Kidney (tissue), 14 donors: ENCODE measurements around the gene RFC3. TPM values are rescaled to one million over a fixed set of nuclear protein-coding genes. Genes with fewer than 3 reads are reported as not detected.

ENCODE experiments used
- DNase-seq, 5 donors: peaks; one replicate each; pipeline ENCODE4 v3.0.0-alpha.2; 2013 to 2020
- FAIRE-seq: peaks from 2 replicates; lab custom pipeline; 2012; peaks lifted over from hg19 to GRCh38; lab: Jason Lieb, UNC
- H3K27ac ChIP-seq, 2 donors: one replicate each; pipeline ENCODE4 v1.7.0; 2013; ENCODE audit warnings: low read depth in 2 of 2, low read length in 2 of 2, inconsistent platforms in 1 of 2
- H3K27me3 ChIP-seq: one replicate; pipeline ENCODE4 v1.7.1; 2013; ENCODE audit warnings: low read length, inconsistent platforms; ENCODE audit not compliant: control insufficient read depth, insufficient read depth
- H3K36me3 ChIP-seq, 3 donors: one replicate each; pipeline versions ENCODE4 v1.7.0 to v1.7.1; 2013; ENCODE audit warnings: low read length in 3 of 3, control low read depth in 1 of 3, inconsistent platforms in 1 of 3; ENCODE audit not compliant: insufficient read depth in 3 of 3, control insufficient read depth in 2 of 3
- H3K4me1 ChIP-seq, 3 donors: one replicate each; pipeline versions ENCODE4 v1.7.0 to v1.7.1; 2013; ENCODE audit warnings: low read length in 3 of 3, inconsistent platforms in 1 of 3, low read depth in 1 of 3; ENCODE audit not compliant: control insufficient read depth in 2 of 3, insufficient read depth in 2 of 3
- H3K4me3 ChIP-seq, 3 donors: one replicate each; pipeline versions ENCODE4 v1.7.0 to v1.8.1; 2013; ENCODE audit warnings: low read length in 3 of 3, control low read depth in 1 of 3, inconsistent platforms in 1 of 3
- H3K9ac ChIP-seq, 3 donors: one replicate each; pipeline versions ENCODE4 v1.7.0 to v1.7.1; 2013; ENCODE audit warnings: low read length in 3 of 3, control low read depth in 1 of 3, inconsistent platforms in 1 of 3
- H3K9me3 ChIP-seq, 3 donors: one replicate each; pipeline versions ENCODE4 v1.7.0 to v1.7.1; 2013; ENCODE audit warnings: low read length in 3 of 3, control low read depth in 1 of 3, inconsistent platforms in 1 of 3; ENCODE audit not compliant: control insufficient read depth in 2 of 3, insufficient read depth in 1 of 3
- intact Hi-C: fragments of 100-400 bp; cut with DNase I; formaldehyde crosslinking; loops from one replicate; pipeline ENCODE4 v1.11.1; 2022
- polyA plus RNA-seq: library from polyadenylated mRNA; stranded (reverse); fragments of 350-450 nt; fragmentation: Illumina TruSeq; extraction: RNeasy Lipid Tissue Mini Kit (QIAGEN cat#74804); gene quantifications from one replicate; pipeline ENCODE4 v1.2.3, GENCODE V29; 2014; ENCODE audit warnings: low read depth, low replicate concordance; ENCODE audit not compliant: insufficient read depth
- total RNA-seq: library from RNA; stranded (reverse); fragmentation: NEBNext Ultra II Directional; extraction: Animal tissue kit (Norgen Biotek cat#: 25700); gene quantifications from one replicate; pipeline ENCODE4 v1.2.1, GENCODE V29; 2021
- TF ChIP-seq, protein P1 (sequence below): IDR thresholded peaks from 3 replicates; pipeline ENCODE4 v1.5.1; 2012; ENCODE audit warnings: mild to moderate bottlenecking, moderate library complexity, borderline replicate concordance; ENCODE audit not compliant: insufficient read depth; ENCODE audit errors: extremely low read depth
- donor health status: control.
- donor health status: control.
- donor health status: control.
- donor health status: control.
- donor health status: control.
- donor health status: DM: yes; HTN: yes; CAD: no.
- donor health status: Normal renal cell carcinoma (clear cell type).

Gene RFC3
- total and polyA plus RNA-seq, 2 donors from 2014 or later: 2.7 to 8.2 TPM

DNA sequence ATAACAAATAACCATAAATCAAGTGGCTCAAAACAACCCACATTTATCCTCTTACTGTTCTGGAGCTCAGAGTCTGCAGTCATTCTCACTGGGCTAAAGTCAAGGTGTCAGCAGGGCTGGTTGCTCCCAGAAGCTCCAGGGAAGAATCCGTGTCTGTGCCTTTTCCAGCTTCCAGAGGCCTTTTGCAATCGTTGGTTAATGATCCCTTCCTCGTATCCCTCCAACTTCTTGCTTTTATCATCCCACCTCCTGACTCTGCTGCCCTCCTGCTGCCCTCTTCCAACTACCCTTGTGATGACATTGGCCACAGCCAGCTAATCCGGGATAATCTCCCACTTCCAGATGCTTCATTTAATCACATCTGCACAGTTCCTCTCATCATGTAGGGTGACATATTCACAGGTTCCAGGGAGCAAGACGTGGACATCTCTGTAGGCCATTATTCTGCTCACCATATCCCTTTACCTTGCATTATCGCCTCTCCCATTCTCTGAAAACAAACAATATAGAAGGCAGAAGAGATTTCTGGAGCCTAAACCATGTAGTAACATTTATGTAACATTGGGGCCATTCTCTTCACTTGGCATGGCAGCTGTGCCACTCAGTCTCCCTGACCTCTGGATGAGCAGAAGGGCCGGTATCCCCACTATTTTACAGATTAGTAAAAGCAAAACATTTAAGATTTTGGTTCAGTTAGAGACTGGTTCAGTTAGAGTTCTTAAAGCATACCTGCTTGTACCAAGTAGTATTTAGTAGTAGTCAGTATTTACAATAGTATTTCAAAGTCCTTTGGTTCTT is 53.5 kb downstream of the RFC3 start:
- Histone ChIP-seq H3K4me1 (no peaks in the 10 kb centered on the region), H3K4me3 (no peak overlapping the region), H3K27me3 (no peaks in the 10 kb centered on the region), H3K9ac (no peak overlapping the region), H3K36me3 (no peaks in the 10 kb centered on the region), H3K27ac (no peak overlapping the region), H3K9me3 (no peaks in the 10 kb centered on the region)
- FAIRE-seq (no peak), DNase-seq (no peak)
- TF ChIP-seq, protein P1, sequence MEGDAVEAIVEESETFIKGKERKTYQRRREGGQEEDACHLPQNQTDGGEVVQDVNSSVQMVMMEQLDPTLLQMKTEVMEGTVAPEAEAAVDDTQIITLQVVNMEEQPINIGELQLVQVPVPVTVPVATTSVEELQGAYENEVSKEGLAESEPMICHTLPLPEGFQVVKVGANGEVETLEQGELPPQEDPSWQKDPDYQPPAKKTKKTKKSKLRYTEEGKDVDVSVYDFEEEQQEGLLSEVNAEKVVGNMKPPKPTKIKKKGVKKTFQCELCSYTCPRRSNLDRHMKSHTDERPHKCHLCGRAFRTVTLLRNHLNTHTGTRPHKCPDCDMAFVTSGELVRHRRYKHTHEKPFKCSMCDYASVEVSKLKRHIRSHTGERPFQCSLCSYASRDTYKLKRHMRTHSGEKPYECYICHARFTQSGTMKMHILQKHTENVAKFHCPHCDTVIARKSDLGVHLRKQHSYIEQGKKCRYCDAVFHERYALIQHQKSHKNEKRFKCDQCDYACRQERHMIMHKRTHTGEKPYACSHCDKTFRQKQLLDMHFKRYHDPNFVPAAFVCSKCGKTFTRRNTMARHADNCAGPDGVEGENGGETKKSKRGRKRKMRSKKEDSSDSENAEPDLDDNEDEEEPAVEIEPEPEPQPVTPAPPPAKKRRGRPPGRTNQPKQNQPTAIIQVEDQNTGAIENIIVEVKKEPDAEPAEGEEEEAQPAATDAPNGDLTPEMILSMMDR: no peak
- intact Hi-C loops: no loop called here

DNA sequence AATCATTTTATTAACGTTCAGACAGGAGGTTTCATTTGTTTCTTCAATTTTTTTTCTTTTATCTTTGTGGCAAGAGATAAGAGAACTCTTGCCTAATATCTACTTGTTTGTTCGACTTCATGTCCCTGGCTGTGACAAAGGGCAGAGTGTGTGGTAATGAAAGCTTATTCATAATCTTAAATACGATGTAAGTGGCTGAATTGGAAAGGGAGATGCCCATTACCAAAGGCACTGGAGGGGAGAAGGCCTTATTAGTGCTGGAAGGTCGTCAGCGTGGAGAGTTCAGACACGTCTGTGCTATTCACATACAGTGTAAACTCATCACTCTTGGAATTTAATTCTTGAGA is 54.0 kb downstream of the RFC3 start:
- TF ChIP-seq, protein P1: no peak
- H3K36me3 ChIP-seq: no peaks in the 10 kb centered on the region
- H3K4me3 ChIP-seq: no peak overlapping the region
- DNase-seq (no peak), FAIRE-seq (no peak)
- intact Hi-C loops: no loop called here
- no peaks in the 10 kb centered on the region for H3K9me3 ChIP-seq
- no peaks in the 10 kb centered on the region for H3K4me1 ChIP-seq
- no peak overlapping the region for H3K9ac ChIP-seq
- H3K27ac ChIP-seq: no peak overlapping the region
- no peaks in the 10 kb centered on the region for H3K27me3 ChIP-seq

DNA sequence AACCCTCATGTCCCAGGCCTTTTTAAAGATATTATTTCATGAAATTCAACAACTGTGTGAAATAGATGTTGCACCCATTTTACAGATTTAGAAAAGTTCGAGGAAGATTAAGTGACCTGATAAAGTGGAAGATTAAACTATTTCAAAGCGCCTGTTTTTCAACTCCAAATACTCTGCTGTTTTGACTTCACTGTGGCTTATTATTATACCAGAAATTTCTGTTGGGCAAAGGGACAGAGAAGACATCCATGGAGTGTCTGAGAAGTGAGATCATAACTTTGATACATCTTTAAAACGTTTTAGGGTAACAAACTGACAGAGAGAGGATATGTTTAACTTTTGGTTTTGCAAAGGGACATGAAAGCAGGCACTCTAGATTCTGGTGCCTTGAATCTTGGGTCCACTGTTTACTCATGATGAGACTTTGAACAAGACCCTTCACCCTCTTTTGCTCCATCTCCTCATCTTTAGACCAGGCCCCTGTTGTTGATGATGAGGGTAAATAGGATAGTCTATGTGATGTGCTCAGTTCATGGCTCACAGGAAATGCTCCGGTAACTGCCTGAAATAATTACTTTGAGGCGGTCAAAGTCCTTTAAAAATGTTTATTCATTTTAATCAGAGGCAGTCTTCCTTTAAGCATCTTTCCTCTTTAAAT is 55.4 kb downstream of the RFC3 start:
- H3K27me3 ChIP-seq: no peaks in the 10 kb centered on the region
- TF ChIP-seq, protein P1: no peak
- H3K4me1 ChIP-seq: no peaks in the 10 kb centered on the region
- FAIRE-seq (no peak), DNase-seq (no peak)
- H3K4me3 ChIP-seq: no peak overlapping the region
- no peaks in the 10 kb centered on the region for H3K36me3 ChIP-seq
- H3K27ac ChIP-seq: no peak overlapping the region
- no peaks in the 10 kb centered on the region for H3K9me3 ChIP-seq
- no peak overlapping the region for H3K9ac ChIP-seq
- intact Hi-C loops: no loop called here
